Thyroid gland (tissue), 4 donors: ENCODE measurements around the gene MRPL41.
"Not testable (repeated sequence)": the region's sequence is repeated elsewhere in the genome, so short reads cannot be mapped to it uniquely, and the experiment has no call there.

Experiments used
- POLR2A ChIP-seq, 2 donors: fragments of 450-650 bp; IDR thresholded peaks; one replicate each; pipeline ENCODE4 v1.6.1; 2017; ENCODE audit warnings: antibody characterized with exemption in 2 of 2, mild to moderate bottlenecking in 2 of 2, moderate library complexity in 1 of 2
- TF ChIP-seq, protein P1 (sequence below), 6 experiments: fragments of 200-600 bp in 3 of 6; fragments of 450-650 bp in 3 of 6; sonication (generic) in 3 of 6; IDR thresholded peaks; one replicate each; pipeline ENCODE4 v1.5.1; 2016 to 2019; ENCODE audit warnings: antibody characterized with exemption in 6 of 6, mild to moderate bottlenecking in 2 of 6, inconsistent platforms in 1 of 6, moderate library complexity in 1 of 6

DNA sequence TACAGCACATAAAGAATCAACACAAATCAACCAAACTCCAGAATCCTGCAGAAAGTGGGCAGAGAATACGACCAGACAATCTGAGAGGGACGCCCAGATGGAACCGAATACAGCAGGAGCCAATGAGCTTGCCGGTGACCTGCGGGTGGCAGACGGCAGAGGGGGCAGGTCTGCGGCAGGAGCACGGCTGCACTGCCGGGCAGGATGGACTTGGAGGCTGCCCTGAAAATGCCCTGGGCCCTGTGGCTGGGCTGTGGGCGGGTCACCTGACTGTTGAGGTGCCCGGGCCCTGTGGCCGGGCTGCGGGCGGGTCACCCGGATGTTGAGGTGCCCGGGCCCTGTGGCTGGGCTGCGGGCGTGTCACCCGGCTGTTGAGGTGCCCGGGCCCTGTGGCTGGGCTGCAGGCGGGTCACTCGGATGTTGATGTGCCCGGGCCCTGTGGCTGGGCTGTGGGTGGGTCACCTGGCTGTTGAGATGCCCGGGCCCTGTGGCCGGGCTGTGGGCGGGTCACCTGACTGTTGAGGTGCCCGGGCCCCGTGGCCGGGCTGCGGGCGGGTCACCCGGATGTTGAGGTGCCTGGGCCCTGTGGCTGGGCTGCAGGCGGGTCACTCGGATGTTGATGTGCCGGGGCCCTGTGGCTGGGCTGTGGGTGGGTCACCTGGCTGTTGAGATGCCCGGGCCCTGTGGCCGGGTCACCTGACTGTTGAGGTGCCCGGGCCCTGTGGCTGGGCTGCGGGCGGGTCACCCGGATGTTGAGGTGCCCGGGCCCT lies 37.7 kb upstream of the MRPL41 start:
- TF ChIP-seq, protein P1, sequence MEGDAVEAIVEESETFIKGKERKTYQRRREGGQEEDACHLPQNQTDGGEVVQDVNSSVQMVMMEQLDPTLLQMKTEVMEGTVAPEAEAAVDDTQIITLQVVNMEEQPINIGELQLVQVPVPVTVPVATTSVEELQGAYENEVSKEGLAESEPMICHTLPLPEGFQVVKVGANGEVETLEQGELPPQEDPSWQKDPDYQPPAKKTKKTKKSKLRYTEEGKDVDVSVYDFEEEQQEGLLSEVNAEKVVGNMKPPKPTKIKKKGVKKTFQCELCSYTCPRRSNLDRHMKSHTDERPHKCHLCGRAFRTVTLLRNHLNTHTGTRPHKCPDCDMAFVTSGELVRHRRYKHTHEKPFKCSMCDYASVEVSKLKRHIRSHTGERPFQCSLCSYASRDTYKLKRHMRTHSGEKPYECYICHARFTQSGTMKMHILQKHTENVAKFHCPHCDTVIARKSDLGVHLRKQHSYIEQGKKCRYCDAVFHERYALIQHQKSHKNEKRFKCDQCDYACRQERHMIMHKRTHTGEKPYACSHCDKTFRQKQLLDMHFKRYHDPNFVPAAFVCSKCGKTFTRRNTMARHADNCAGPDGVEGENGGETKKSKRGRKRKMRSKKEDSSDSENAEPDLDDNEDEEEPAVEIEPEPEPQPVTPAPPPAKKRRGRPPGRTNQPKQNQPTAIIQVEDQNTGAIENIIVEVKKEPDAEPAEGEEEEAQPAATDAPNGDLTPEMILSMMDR (IDR thresholded peaks at IDR 0.05), result not testable (repeated sequence)
- TF ChIP-seq POLR2A (IDR thresholded peaks at IDR 0.05), result not testable (repeated sequence)
